A549 treated with CpdA at 1 μM for 4 hours (cell line): ENCODE measurements around the gene NID1. TPM values are rescaled to one million over a fixed set of nuclear protein-coding genes. Genes with fewer than 3 reads are reported as not detected.

ENCODE experiments used
- total RNA-seq: library from RNA; stranded (reverse); fragments of 200-300 nt; extraction: Qiagen RNA extraction; gene quantifications from 5 replicates; pipeline ENCODE4 v1.2.3, GENCODE V29; 2022; ENCODE audit warnings: low read depth

NID1 gene
- 4.9 to 9.2 TPM (median 7.1 TPM) in 5 replicates for total RNA-seq

GRCh38 chr1:236064674-236065508 is at the start of gene NID1:
Gene NID1, minus strand, starts transcription at chr1:236065090. Its CDS starts 11 bp downstream, at chr1:236065079.

Other genes with a start within 250 kb of the NID1 start
- 4.7 to 6.3 TPM (median 5.4 TPM) in 5 replicates for gene LYST, start 198.2 kb downstream of the NID1 start, total RNA-seq
- 16.7 to 21.0 TPM (median 17.7 TPM) in 5 replicates for gene GPR137B, start 77.4 kb upstream of the NID1 start, total RNA-seq
- gene ERO1B, start 216.9 kb upstream of the NID1 start, total RNA-seq = 3.2 to 4.1 TPM (median 3.4 TPM) in 5 replicates